AG08395 (cell line): ENCODE results near the gene TMEM191B.
"Not testable (repeated sequence)": the region's sequence is repeated elsewhere in the genome, so short reads cannot be mapped to it uniquely, and the experiment has no call there.

Source experiments
- DNase-seq: peaks from one replicate; pipeline ENCODE4 v3.0.0; 2012; ENCODE audit warnings: mixed read lengths, low spot score

TMEM191B gene

DNA sequence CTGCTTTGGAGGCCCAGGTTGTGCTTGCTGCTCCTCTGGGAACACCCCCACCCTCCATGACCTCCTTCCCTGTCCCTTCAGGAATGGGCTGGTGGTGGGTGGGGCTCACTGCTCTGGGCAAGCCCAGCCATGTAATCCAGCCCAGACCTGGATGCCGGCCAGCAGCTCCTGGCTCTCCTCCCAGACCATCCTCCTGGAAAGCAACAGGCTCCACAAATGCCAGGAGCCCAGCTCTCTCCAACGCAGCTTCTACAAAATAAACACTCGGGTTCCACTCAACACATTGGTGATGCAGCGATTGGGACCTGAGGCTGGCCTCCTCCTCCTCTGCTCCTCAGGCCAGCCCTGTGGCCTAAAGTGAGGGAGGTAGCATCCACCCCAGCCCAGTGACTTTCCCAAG, 30.9 kb downstream of the TMEM191B start:
- DNase-seq = not testable (repeated sequence)

DNA sequence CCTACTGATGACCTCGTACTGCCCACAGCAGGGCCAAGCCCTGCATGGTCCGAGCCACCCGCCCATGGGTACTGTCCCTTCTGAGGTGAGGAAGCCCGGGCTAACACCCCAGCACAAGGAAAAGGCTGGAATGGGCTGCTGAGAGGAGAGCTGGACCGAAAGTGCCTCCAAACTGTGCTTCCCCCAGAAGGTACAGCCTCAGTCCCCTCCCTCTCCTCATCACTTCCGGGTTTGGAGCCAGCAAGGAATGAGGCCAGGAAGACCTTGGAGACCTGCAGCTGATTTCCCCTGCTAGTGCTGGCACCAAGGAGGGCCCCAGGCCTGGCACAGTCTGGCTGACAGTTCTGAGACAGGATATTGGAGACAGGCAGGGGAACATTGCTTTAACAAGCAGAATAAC, 31.3 kb downstream of the TMEM191B start:
- DNase-seq = not testable (repeated sequence)

DNA sequence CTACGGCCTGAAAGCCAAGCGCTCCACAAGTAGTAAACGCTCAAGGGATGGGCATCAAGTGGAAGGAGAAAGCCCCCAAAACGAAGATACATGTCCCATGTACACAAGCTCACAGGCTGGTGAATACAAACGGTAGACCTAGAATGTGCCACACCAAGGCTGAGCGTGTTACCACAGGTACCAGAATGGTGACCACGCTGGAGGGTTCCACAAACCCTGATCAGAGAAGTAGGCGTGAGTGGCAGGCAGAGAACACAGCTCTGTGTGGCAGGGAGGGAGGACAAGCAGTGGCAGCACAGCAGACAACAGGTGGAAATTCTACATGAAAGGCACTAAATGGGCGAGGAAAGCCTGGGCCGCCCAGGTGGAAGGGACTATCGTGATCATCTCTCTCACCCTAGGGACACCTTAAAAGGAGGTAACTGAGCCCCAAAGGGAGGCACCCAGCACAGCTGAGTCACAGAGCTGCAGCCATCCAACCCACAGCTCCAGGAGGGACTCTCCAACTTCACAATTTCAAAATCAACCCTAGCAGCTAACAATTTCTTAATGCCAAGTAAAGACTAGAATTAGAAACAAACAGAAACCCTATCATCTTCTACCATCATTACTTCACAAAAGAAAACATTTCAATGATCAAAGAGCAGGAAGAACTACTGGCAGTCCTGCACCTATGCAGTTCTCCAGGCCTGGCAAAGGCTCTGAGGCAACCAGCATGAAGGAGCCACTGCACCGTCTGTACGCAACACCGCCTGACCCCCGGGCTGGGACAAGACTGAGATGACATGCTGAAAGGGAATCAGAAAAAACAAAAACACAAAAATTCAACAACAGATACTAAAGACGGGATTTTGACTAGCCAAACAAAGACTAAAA, 32.7 kb downstream of the TMEM191B start:
- DNase-seq = not testable (repeated sequence)

DNA sequence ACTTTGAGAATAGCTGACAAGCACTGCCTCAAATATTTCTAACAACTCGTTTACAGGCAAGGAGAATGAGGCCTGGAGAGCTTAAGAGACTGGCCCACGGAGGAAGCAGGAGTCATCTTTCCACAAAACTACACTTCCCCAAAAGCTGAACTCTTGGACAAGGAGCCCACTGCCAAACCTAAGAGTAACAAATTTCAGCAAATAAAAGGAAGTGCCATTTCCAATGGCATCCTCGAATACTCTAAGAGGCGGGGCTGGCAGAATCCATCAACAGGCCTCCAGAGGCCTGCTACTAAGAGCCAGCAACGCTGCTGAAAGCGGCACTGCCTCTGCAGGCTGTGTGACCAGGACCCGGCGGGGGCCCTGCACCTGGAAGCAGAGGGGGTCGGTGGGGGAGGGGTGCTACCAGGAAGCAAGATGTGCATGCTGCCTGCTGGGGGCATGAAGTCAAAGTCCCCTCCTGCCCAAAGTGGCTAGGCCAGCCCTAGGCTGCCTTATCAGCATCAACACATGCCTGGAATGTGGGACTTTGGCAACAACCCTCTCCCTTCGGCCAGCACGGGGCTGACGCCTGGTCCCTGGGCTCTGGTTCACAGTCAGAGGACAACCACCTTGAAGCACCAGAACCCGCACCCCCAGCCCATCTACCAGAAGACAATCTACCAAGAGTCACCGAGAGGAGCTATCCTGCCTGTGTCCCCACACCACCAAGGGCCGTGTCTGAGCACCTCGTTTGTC, 43.1 kb downstream of the TMEM191B start:
- not testable (repeated sequence) for DNase-seq

DNA sequence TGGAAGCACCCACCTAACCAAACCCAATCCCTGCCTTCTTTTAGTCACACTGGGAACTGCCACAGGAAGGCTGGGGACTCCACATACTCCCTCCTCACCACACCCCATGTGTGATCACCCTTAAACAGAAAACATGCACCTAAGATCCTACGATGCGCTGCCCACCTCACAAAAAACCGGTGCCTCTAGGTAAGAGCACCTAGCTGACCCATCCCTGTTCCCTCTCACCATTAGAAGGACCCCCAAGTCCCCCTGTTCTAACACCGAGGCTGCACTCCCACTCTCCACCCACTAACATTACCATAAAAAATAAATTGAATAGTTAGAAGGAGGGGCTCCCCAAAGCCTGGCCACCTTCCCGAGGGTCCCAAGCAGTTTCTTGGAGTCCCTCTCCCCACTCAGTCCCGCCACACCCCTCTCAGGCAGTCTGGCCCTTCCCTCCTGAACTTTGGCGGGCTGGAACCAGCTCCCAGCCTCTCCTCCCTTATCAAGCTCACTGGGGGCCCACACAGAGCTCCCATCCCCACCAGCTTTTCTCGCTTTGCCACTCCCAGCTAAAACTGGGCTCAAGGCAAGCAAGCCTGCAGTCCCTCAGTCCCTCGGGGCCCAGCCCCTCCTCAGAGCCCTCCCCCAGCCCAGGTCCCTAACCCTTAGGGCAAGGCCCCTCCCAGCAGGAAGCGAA, 46.0 kb downstream of the TMEM191B start:
- DNase-seq = not testable (repeated sequence)

DNA sequence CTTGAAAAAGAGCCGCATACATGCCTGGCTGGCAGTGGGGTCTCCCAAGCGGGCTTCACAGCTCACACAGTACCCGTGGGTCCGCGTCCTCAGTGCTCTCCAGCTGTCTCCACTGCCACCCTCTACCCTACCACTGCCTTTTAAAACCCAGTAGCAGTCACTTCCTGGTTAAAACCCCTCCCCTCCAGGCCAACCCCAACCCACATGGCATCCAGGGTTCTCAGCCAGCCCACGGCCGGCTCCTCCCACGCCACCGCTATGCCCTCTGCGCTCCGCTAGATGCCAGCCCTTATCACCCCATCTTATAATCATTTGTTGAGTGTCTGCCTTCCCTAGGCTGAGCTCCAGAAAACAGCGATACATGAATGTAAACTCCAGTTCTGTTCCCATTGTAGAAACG, 47.0 kb downstream of the TMEM191B start:
- not testable (repeated sequence) for DNase-seq

DNA sequence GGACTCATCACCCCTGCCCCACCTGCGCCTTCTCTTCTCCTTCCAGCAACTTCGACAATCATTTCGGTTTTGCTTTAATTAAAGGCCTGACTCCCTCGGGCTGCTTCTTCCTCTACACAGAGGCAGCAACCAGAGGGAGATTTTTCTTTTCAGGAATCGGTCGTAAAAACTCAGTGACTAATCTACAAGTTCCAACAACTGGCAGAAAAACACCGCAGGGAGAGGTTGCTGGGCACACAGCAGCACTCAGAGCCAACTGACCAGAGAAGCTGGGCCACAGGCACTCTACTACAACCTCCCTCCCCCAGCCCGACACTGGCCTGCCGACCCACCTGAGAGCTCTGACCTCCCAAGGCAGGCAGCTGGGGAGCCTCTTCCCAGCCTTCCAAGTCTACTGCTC, 48.1 kb downstream of the TMEM191B start:
- not testable (repeated sequence) for DNase-seq

DNA sequence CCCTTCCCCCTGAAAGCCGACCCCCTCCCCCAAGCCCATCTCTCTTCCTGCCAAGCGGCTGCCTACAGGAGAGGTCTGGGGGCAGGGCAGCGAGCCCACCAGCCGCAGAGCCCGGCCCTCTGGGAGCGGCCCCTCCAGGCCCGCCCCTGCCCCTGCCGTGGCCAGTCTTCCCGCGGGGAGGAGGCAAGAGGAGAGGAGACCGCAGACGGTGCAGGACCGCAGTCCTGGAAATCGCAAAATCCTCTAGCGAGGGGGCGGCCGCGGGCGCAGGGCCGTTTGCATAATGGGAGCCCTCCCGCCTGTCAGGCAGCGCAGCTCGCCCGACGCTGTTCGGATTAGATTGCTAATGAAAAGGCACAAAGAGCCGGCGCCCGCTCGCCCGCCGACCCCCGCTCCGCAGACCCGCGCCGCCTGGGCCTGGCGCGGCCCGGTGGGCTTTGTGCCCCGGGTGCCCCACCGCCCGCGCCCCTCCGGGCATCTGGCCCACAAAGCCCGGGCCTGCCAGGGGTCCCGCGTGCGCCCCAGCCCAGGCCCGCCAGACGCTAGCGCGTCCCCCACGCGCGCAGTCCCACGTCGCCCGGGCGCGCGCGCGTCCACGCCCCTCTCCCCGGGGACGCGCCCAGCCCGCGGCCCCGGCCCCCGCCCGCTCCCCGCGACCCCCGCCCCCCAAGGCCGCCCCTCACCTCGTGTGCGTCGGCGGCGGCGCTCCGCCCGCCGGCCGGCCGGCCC, 49.7 kb downstream of the TMEM191B start:
- DNase-seq = not testable (repeated sequence)

DNA sequence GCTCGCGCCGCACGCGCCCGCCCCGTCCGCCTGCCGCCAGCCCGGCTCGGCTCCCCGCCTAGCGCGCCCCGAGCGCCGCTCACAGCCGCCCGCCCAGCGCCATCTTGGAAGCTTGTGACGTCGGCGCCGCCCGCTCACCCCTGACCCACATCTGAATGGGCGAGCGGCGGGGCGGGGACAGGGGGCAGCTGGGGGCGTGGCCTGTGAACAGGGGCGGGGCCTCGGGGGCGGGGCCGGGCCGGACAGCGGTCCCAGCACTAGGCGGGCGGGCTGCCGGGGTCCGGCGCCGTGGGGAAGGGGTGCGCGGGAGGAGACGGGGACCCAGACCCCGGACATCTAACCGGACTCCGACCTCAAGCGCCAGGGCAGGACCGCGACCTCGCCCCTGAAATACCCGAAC, 50.2 kb downstream of the TMEM191B start:
- peak; percentile 2 for DNase-seq
